Activated CD4-positive, alpha-beta T cell treated with anti-CD3 and anti-CD28 coated beads, Interleukin-10, Interleukin-2, amounts not matched to agents 100 ng/mL and 50 ng/mL, durations not matched to agents 16 hours and 8 hours (primary cell): ENCODE data around the gene FOXN1.

Experiments
- DNase-seq: peaks from one replicate; pipeline ENCODE4 v3.0.0-alpha.2; 2020

FOXN1 gene

DNA sequence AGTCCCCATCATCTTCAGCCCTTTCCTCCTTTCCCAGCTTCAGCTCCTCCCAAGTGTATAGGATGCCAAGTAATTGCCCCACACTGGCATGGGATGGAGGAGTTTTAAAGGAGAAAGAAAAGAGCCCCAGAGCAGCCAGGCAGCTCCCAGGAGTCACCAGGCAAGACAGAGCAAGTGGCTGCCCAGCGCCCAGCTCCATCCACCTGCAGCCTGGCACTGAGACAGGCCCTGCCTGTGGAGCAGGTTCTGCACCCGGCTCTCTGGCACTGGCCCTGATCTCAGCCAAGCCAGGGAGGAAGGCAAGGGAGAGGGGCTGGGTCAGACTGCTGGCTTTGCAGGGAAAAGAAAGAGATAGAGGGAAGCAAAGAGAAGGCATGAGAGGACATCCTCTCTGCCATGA lies 21.7 kb downstream of the FOXN1 start:
- DNase-seq, result no peak

DNA sequence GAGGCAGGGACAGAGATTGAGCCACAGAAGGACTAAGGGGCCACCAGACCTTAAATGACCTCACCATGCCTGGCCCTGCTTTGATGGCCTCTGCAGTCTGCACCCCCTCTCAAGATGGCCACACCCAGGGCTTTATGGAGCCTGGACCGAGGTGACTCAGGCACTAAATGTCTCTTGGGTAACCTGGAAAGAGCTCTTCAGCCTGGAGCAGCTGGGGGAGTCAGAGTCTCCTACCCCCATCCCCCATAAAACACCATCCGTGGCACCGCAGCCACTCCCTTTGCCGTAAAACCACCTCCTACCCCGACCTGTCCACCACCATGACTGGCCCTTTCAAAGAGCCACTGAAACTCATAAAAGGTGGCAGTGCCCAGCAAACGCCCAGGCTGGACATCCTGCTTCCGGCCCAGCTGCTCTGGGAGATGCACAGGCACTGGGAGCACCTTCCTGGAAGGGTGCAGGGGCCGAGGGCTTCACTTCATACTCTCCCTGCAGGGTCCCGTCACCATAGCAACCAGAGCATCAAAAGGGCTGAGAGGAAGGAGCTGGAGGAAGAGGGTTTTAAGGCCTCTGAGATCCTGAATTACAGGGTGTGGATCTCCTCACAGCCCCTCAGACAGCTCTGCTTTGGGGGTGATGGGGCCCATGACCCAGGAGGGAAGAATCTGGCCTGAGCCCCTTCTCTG lies 22.3 kb downstream of the FOXN1 start:
- DNase-seq, result no peak

DNA sequence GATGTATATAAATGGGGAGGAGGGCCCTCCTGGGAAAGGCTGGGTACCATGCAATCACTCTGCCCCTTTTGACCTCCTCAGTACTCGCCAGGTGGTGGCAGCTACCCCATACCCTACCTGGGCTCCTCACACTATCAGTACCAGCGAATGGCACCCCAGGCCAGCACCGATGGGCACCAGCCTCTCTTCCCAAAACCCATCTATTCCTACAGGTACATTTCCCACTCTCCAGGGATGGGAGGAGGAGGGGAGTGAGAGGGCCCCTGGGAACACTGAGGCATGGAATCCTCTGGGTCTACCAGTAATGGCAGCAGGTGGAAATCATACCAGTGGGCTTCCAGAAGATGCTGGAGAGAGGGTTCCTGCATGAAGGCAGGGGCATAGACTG lies 22.9 kb downstream of the FOXN1 start:
- DNase-seq, result no peak

DNA sequence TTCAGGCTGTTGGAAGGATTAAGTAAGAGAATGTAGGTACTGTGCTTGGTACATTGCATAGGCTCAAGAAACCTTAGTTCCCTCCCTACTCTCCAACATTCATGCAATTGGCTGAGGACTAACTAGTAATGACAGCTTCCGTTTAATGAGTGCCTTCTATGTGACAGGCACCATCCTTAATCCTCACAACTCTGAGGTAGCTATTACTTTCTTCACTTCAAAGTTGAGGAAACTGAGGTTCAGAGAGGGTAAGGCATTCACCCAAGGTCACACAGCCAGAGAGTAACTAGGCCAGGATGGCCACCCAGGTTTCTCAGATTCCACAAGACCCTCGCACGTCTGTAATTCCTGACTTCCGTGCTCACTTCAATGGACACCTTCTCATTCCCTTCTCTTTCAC lies 24.1 kb downstream of the FOXN1 start:
- no peak for DNase-seq

DNA sequence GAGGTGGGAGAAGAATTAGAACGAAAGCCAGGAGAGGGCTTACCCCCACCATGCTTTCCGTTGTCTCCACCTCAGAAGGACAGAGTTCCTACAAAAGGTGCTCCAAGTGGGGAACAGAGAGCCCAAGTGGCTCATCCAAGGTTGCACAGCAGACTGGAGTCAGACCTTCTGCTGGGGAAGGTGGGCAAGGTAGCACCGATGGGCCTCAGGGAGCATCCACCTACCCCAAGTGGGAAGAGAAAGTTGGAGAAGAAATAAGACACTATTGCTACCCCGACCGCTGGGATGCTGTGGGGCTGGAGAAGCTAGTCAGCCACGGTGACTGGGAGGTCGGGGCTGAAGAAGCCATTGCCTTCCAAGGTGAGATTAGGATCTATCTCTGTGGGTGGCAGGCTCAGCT lies 24.8 kb downstream of the FOXN1 start:
- no peak for DNase-seq

DNA sequence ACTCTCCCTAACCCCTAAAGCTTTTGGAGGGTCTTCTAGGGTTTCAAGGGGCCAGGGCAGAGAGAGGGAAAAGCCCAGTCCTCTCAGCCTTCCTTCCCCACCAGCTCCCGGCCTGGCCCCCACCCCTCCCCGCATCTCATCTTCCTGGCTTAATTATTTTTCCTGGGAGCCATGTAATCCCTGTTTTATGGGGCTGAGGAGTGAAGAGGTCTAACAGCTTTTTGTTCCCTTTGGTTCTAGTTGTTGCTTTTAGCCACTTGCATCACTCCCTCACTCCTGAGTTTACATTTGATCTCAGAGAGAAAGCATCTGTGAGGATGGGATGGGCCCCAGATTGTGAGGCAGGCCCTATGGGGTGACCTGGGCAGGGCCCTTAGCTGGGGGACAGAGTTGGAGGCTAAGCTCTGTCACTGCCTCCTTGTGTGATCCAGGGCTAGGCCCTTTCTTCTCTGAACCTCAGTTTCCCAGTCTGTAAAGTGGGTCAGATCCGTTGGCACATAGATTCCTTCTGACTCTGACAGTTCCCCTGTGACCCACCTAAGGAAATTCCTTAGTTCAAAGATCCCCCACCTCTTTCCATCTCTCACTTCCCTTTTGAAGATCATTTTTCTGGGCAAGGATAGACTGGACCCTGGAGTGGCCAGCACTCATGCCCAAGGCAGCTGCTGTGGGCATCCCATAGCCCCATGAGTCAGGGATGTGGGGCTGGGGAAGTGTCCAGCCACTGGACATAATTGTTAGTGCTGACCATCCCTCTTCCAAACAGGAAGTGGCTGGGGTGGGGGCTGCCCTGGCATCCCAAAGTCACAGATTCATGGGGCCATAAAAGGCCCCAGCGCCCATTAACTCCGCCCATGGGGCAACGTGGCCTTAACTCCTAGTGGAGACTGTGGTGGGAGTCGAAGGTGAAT lies 26.2 kb downstream of the FOXN1 start:
- no peak for DNase-seq

DNA sequence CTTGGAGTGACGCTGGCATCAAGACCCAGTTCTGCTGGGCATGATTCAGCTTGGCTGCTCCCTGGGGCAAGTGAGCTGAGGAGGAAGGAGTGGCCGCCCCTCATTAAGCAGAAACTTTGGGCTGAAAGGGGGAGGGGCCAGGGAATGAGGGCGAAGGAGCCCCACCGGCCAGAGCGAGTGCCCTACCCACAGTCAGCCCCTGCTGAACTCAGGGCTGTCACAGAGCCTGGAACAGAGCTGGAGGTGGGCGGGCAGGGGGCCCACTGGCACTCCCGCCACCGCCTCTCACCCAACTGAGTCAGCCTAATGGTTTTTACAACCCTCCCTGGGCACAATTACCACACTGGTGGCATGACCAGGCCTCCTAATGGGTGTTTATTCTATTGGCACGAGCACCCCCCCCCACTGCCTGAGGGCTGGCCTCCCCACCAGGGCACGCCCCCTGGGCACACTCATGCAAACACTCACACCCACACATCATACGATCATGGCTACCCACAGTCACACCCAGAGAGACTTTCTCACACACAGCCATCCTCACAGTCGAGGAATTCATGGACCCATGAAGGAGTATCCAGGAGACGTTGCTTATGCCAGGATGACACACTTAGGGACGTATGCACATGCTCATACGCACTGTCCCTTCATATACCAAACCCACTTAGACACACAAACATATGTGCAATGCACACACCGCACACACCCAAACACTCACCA lies 27.1 kb downstream of the FOXN1 start:
- DNase-seq, result no peak

DNA sequence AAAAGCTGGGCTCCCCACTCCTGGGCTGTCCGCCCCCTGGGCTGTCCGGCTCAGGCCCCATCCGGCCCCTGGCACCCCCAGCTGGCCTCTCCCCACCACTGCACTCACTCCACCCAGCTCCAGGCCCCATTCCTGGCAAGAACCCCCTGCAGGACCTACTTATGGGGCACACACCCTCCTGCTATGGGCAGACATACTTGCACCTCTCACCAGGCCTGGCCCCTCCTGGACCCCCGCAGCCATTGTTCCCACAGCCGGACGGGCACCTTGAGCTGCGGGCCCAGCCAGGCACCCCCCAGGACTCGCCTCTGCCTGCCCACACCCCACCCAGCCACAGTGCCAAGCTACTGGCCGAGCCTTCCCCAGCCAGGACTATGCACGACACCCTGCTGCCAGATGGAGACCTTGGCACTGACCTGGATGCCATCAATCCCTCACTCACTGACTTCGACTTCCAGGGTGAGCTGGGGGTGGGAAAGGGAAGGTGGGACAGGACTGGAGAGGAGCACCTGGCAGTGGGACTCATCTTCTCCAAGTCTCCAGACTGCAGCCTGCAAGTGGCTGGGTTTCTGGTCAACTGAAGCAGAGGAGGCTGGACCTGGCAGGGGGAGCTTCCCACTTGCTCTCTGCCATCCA lies 28.7 kb downstream of the FOXN1 start:
- no peak for DNase-seq

DNA sequence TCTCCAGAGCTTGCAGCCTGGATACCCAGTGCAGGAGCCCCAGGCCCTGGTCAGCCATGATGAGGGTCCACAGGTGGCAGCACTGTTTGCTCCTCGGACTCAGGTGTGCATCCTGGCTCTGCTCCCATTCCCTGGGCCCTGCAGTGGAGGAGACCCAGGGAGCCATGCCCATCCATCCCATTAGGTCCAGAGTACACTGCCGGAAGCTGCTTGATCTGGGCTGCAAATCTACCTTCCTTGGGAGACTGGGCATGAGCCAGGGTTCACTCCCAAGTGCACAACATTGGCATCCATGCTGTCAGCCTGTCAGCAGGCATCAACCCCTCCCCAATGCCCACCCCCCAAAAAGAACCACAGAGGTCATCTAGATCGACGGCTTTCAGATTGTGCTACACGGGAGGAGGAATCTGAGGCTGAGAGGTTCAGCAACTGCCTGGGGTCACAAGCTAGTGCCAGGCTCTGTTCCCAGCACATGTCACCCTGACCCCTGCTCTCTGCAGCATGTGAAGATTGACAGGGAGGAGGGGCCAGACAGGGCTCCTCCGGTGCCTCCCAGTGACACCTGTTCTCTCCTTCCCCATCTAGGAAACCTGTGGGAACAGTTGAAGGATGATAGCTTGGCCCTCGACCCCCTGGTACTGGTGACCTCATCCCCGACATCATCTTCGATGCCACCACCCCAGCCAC lies 30.5 kb downstream of the FOXN1 start:
- no peak for DNase-seq

DNA sequence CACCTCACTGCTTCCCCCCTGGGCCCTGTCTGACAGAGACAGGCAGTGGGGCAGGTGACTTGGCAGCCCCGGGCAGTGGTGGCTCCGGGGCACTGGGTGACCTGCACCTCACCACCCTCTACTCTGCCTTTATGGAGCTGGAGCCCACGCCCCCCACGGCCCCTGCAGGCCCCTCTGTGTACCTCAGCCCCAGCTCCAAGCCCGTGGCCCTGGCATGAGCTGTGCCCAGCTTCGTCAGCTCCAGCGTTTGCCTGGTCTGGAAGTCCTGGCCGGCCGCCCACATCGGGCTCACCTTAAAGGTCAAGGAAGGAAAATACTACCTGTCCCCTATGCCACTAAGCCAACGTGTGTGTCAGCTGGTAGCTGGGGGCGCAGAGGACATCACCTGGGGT lies 31.1 kb downstream of the FOXN1 start:
- DNase-seq, result no peak

DNA sequence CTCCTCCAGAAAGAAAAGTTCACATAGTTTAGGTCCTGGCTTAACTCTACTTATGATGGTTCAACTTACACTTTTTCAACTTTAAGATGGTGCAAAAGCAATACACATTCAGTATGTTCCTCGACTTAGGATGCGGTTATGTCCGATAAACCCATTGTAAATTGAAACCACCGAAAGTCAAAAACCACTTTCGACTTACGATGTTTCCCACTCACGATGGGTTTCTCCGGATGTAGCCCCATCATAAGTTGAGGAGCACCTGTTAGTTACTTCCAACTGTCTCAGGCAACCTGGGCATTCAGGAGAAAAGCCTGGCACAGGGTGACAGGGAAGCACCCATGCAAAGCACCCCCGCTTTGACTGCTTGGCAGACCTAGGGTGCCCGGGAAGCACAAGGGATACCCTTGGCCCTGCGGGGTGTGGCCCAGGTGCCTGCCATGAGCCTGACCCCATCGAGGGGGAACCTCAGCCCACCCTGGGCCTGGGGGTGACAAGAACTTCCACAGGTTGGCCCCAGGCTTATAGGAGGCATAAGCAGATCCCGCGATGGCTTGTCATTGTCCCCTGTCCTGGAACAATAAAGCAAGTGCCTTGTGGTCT lies 32.2 kb downstream of the FOXN1 start:
- no peak for DNase-seq

DNA sequence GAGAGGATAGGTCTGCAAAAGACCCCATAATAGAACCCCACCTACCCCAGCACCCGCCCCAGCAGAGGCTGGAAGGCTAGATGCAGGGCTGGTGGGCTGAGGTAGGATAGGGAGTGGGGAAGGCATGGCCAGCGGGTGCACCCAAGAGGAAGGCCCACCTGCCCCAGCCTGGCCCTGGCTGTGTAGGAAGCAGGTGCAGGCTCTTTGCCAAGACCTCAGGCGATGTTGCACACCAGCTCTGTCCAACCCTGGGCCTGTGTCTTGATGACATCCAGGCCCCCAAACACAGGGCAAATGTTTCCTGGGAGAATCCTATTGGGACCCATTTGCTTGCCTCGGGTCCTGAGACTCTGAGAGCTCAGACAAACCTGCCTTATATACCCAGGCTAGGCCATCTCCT lies 34.1 kb downstream of the FOXN1 start:
- DNase-seq, result no peak

DNA sequence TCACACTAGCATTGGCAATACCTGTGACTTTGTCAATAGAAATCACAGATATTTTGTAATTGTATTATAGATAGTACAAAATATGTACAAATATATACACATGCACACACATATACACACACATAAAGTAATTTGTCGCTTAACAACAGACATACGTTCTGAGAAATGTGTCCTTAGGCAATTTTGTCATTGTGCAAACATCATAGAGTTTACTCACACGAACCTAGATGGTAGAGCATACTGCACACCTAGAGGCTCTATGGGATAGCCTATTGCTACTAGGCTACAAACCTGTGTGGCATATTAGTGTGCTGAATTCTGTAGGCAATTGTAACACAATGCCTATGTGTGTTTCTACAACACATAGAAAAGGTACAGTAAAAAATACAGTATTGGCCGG lies 35.3 kb downstream of the FOXN1 start:
- DNase-seq, result no peak

DNA sequence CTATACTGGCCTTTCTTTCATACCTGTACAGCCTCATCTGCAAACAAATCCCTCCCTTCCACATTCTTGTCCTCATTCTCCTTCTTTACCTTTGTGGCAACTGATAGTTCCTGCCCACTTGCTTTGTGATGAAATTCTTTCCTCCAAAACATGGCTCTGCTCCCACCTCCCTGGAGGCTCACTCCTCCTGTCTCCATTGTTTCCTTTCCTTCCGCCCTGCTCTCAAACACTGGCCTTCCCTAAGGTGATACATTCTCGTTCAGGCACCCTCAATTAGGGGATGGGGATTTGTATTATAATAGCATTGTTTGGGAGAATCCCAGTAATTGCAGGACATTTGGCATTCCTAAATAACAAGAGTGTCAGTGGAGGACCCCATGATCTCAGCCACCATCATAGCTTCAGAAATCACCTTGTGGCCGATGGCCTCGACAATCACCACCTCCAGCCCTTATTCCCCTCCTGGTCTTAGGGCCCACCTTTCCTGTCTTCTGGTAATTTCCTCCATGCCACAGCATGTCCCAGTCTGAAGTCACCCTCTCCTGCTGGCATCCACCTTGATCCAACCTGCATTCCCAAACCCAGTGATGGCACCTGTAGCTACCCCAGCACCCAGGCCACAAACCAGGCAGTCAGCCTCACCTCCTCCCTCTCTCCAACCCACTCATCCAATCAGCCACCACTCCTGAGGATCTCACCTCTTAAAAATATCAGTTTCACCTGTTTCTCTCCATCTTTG lies 38.4 kb downstream of the FOXN1 start:
- no peak for DNase-seq

DNA sequence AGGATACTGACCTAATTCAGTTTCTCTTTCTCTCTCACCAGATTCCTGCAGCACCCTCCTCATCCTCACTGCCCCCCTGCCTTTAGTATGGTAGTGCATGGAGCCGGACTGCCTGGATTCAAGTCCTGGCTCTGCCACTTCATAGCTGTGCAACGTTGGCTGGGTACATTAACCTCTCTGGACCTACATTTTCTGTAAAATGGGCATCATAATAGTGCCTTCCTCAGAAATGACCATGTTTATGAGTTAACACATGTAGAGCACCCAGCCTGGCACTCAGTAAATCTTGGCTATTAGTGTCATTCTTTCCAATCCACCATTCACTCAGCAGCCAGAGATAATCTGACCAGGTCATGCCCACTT lies 39.0 kb downstream of the FOXN1 start:
- DNase-seq, result no peak

DNA sequence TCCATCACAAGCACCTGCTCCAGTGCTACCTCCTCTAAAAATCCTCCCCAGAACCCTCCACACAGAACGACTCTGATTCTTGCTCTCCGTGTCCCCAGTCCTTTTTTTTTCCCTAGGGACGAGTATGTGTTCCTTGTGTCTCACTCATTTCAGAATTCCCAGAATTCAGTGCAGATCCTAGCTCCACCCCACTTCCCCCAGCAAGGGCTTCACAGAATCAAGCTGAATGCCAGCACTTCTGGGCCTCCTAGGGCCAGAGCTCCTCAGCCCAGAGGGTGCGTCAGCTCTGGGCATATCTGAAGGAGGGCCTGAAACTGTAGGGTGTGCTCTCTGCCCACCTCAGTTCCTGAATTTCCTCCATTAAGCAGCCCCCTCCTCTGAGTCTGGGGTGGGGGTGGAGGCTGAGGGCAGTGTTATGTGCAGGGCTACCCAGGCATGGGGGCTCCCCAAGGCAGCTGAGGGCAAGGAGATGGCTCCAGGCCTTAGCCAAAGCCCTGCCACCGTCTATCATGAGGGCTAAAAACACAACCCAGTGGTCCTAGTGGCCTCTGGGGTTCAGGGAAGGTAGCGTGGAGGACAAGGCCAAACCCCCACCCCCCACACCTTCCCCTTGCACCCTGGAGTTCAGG lies 39.8 kb downstream of the FOXN1 start:
- no peak for DNase-seq

DNA sequence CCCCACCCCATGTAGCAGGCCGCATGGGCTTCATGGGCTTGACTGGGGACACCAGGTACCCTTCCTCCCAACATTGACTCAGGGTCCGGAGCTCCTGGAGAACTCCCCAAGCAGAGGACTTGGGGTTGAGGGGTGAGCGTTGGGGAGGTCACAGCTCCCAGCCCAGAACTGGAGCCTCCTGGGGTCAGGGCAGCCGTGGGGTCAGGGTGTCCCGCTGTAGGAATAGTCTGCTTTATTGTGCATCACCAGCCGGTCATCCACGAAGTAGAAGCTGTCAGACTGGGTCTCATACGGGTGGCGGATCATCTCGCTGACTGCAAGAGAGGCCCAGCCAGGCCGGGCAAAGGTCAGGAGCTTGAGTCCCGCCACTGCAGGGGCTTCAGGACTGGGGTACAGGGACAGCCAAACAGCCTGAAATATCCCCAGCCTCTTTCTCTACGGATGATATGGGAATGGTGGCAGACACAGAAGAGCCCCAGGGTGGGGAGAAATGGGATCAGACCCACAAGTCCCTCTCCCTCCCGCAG lies 41.0 kb downstream of the FOXN1 start:
- DNase-seq, result no peak

DNA sequence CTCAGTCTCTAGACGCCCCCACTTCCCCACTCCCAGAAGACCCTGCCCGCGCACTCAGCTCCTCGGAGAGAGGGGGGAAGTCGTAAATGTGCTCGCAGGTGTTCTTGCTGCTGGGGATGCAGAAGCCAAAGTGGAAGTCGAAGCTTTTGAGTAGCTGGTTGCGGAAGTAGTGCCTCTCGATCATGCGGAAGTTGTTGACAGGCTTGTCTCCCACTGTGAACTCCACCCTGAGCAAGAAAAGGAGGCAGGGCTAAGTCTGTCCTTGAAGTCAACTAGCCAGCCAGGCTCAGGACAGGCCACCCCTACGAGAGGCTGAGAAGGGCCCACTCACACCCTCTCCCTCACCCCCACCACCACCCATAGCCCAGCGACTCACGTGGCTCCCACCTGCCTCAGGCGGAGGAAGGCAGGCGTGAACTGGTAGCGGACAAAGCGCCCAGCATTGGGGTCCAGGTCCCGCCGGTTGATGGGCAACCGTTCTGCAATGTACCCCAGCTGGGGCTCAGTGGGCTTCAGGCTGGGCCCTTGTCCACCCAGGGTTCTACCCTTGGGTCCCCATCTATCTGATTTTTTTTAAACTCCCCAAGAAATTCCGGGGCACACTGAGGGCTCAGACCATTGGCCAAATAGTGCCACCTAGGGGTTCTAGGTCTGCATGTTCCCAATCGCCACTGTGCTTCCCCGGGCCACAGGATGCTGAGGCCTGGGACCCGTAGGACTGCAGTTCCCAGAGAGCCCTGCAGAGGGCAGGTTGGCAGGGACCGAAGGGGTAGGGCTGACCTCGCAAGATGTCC lies 41.7 kb downstream of the FOXN1 start:
- DNase-seq, result peak; percentile 89

DNA sequence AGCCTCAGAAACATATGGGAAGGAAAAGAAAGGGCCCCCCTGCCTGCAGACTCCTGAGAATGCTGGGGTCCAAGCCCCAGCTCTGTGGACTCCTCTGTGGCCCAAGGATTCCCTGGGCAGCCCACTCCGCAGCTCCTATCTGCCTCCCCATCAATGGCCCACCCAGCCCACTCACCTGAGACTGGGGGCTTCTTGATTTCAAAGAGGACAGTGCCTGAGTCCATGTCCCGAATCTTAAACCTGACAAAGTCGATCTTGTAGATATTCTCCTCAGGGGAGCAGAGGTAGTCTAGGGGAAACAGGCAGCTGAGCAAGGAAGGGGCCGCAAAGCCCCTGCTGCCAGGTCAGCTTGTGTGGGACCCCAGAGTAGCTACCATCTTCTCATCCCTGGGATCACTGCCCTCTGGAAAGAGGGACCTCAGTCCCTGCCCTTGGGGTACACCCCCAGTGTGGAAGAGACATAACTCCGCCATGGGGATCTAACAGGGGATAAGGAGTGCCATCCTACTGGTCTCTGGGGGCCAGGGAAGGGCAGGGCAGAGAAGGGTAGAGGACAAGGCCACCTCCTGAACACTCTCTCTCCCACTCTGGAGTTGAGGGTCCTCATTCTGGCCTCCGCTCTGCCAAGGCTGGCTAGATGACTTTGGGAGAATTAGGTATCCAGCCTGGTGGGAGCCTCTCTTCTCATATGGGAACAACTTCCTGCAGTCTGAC lies 42.4 kb downstream of the FOXN1 start:
- DNase-seq, result no peak
